HEK293T (cell line): ENCODE data around the gene MORN1.

Source experiments
- CTCF ChIA-PET: fragments of 350-600 bp; formaldehyde crosslinking; extraction: SDS; loops from one replicate; lab custom pipeline; 2021; ENCODE audit warnings: antibody characterized with exemption, inconsistent platforms; lab: Yijun Ruan, JAX
- POLR2A ChIA-PET: fragments of 350-600 bp; formaldehyde crosslinking; extraction: SDS; loops from one replicate; lab custom pipeline; 2020; ENCODE audit warnings: antibody characterized with exemption, inconsistent platforms; lab: Yijun Ruan, JAX
- DNase-seq: peaks from one replicate; pipeline ENCODE4 v3.0.0; 2012; ENCODE audit warnings: mixed read lengths; ENCODE audit errors: extremely low spot score
- ARNT ChIP-seq: fragments of 450-650 bp; IDR thresholded peaks from 2 replicates; pipeline ENCODE4 v1.6.1; 2017; ENCODE audit warnings: mild to moderate bottlenecking
- BHLHE40 ChIP-seq: fragments of 450-650 bp; IDR thresholded peaks from 2 replicates; pipeline ENCODE4 v1.6.1; 2016; ENCODE audit warnings: mild to moderate bottlenecking, moderate library complexity, borderline replicate concordance
- CTBP1 ChIP-seq: fragments of 450-650 bp; IDR thresholded peaks from 2 replicates; pipeline ENCODE4 v1.6.1; 2016; ENCODE audit warnings: borderline replicate concordance
- ELF4 ChIP-seq: fragments of 450-650 bp; IDR thresholded peaks from 2 replicates; pipeline ENCODE4 v1.6.1; 2017; ENCODE audit warnings: antibody characterized with exemption
- FOXA1 ChIP-seq: fragments of 450-650 bp; IDR thresholded peaks from 2 replicates; pipeline ENCODE4 v1.6.1; 2016; ENCODE audit warnings: mild to moderate bottlenecking
- FOXK2 ChIP-seq: fragments of 450-650 bp; IDR thresholded peaks from 2 replicates; pipeline ENCODE4 v1.6.1; 2016; ENCODE audit warnings: mild to moderate bottlenecking
- FOXM1 ChIP-seq: fragments of 450-650 bp; IDR thresholded peaks from 2 replicates; pipeline ENCODE4 v1.6.1; 2017; ENCODE audit warnings: mild to moderate bottlenecking, borderline replicate concordance
- HDGF ChIP-seq: fragments of 450-650 bp; IDR thresholded peaks from 2 replicates; pipeline ENCODE4 v1.6.1; 2017; ENCODE audit warnings: antibody characterized with exemption, borderline replicate concordance
- L3MBTL2 ChIP-seq: fragments of 450-650 bp; conservative IDR thresholded peaks from 2 replicates; pipeline ENCODE4 v1.6.1; 2016; ENCODE audit warnings: mild to moderate bottlenecking
- LEF1 ChIP-seq: fragments of 450-650 bp; IDR thresholded peaks from 2 replicates; pipeline ENCODE4 v1.6.1; 2017; ENCODE audit warnings: mild to moderate bottlenecking, borderline replicate concordance
- NFRKB ChIP-seq: fragments of 450-650 bp; IDR thresholded peaks from 2 replicates; pipeline ENCODE4 v1.6.1; 2016; ENCODE audit warnings: mild to moderate bottlenecking, moderate library complexity
- SP1 ChIP-seq: fragments of 450-650 bp; IDR thresholded peaks from 2 replicates; pipeline ENCODE4 v1.6.1; 2017
- SUZ12 ChIP-seq: fragments of 450-650 bp; IDR thresholded peaks from 2 replicates; pipeline ENCODE4 v1.6.1; 2016; ENCODE audit warnings: mild to moderate bottlenecking
- TARDBP ChIP-seq: fragments of 450-650 bp; IDR thresholded peaks from 2 replicates; pipeline ENCODE4 v1.6.1; 2016
- ZNF384 ChIP-seq: fragments of 450-650 bp; IDR thresholded peaks from 2 replicates; pipeline ENCODE4 v1.6.1; 2016
- TF ChIP-seq, protein P1 (sequence below): fragments of 450-650 bp; IDR thresholded peaks from 2 replicates; pipeline ENCODE4 v1.6.1; 2016

Gene MORN1

DNA sequence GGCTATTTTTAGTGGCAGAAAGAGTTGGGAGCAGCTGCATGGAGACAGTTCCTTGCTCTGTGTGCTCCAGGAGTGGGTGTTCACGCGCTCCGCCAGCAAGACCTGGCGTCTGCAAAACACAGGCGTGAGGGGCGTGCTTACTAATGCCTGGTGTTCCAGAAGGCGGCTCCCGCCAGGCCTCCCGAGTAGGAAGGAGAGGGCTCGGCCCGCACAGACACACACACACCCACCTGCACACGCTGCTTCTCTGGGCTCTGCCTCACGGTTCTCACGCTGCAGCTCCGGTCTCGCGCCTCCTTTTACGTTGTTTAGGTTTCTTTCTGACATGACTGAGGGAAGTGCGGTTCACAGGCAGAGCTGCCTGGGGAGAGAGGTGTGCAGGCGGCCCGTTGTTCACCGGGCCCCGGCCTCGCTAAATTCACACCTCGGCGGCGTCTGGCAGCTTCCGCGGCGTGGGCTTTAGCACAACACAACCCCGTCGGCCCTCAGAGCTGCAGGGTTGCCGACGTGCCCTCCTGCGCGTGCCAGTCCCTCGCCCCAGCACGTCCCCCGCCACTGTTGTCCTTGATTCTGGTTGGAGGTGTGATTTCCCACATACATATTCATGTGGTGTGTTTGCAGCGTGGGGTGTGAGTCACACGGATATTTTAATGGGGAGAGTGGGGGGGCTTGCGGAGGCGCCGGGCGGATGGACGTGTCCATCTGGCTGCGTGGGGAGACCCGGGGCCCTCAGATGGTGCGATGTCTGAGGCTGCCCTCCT lies 86.3 kb downstream of the MORN1 start:
- CTCF ChIA-PET: no interaction called here
- DNase-seq: no peak
- POLR2A ChIA-PET: no interaction called here
- no peak for TF ChIP-seq ARNT
- TF ChIP-seq NFRKB: no peak
- TF ChIP-seq SUZ12: no peak
- no peak for TF ChIP-seq L3MBTL2
- no peak for TF ChIP-seq BHLHE40
- no peak for TF ChIP-seq CTBP1
- TF ChIP-seq ZNF384: no peak
- no peak for TF ChIP-seq SP1
- TF ChIP-seq FOXK2: no peak
- TF ChIP-seq FOXM1: no peak
- no peak for TF ChIP-seq HDGF
- TF ChIP-seq LEF1: no peak
- no peak for TF ChIP-seq TARDBP

DNA sequence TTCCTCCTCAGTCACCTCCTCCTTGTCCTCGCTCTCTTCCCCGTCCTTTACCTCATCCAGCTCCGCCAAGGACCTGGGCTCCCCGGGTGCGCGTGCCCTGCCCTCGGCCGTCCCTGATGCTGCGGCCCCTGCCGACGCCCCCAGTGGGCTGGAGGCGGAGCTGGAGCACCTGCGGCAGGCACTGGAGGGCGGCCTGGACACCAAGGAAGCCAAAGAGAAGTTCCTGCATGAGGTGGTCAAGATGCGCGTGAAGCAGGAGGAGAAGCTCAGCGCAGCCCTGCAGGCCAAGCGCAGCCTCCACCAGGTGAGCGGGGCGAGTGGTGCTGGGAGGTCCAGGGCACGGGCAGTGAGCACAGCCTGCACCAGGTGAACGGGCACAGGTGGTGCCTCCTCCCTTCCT lies 87.1 kb downstream of the MORN1 start:
- CTCF ChIA-PET: no interaction called here
- TF ChIP-seq, protein P1, sequence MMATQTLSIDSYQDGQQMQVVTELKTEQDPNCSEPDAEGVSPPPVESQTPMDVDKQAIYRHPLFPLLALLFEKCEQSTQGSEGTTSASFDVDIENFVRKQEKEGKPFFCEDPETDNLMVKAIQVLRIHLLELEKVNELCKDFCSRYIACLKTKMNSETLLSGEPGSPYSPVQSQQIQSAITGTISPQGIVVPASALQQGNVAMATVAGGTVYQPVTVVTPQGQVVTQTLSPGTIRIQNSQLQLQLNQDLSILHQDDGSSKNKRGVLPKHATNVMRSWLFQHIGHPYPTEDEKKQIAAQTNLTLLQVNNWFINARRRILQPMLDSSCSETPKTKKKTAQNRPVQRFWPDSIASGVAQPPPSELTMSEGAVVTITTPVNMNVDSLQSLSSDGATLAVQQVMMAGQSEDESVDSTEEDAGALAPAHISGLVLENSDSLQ: no peak
- TF ChIP-seq ZNF384 (no peak), TARDBP (no peak), SUZ12 (no peak), SP1 (no peak), FOXK2 (no peak), BHLHE40 (no peak), ELF4 (no peak), L3MBTL2 (no peak)
- no peak for DNase-seq
- POLR2A ChIA-PET: no interaction called here

DNA sequence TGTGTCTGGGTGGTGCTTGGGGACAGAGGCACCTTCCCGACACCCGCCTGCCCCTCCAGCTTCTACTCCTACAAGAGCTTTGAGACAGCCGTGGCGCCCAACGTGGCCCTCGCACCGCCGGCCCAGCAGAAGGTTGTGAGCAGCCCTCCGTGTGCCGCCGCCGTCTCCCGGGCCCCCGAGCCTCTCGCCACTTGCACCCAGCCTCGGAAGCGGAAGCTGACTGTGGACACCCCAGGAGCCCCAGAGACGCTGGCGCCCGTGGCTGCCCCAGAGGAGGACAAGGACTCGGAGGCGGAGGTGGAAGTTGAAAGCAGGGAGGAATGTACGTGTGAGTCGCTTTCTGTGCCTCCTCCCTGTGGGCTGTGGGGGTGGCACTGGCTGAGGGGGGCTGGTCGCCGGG lies 87.6 kb downstream of the MORN1 start:
- TF ChIP-seq LEF1 (no peak), ARNT (no peak), FOXM1 (no peak), L3MBTL2 (no peak), FOXA1 (no peak), CTBP1 (no peak), FOXK2 (no peak), ZNF384 (no peak), BHLHE40 (no peak)
- TF ChIP-seq, protein P1: no peak
- no peak for DNase-seq
- CTCF ChIA-PET: no interaction called here
- POLR2A ChIA-PET: interaction anchor here (0.9 kb wide), 1 partner anchor 72 kb away, joined by 3 read pairs; no protein-coding TSS in a partner anchor

DNA sequence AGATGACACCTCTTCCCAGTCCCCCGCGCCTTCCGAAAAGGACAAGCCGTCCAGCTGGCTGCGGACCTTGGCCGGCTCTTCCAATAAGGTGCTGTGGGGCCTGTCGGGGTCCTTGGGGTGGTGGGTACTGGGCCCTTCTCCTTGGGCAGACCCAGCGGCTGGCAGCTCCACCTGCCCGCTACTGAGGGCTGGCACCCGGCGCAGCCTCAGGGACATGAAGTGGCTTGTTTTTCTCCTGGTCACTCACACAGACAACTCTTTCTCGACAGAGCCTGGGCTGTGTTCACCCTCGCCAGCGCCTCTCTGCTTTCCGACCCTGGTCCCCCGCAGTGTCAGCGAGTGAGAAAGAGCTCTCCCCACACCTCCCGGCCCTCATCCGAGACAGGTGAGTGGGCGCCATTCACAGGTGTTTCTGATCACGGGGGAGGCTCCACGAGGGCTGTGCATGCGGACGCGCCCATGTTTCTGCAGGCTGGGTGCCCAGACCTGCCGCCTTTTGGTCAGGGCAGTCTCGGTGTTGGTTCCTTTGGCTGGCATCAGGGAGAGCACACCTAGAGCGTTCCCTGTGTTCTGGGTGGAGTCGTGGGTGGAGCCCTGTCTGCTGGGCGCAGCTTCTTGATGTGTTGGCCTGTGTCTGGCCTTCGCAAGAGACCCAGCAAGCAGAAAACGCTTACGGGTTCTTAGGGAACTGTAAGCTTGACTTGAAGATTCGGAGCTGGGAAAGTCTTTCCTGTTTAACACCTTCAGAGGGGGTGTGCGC lies 88.2 kb downstream of the MORN1 start:
- DNase-seq: no peak
- TF ChIP-seq CTBP1: no peak
- TF ChIP-seq L3MBTL2: no peak
- TF ChIP-seq BHLHE40: no peak
- no peak for TF ChIP-seq FOXA1
- no peak for TF ChIP-seq TARDBP
- TF ChIP-seq NFRKB: no peak
- TF ChIP-seq ELF4: no peak
- no peak for TF ChIP-seq SUZ12
- TF ChIP-seq LEF1: no peak
- ChIA-PET POLR2A (interaction anchor here (0.9 kb wide), 1 partner anchor 72 kb away, joined by 3 read pairs; no protein-coding TSS in a partner anchor), CTCF (no interaction called here)

DNA sequence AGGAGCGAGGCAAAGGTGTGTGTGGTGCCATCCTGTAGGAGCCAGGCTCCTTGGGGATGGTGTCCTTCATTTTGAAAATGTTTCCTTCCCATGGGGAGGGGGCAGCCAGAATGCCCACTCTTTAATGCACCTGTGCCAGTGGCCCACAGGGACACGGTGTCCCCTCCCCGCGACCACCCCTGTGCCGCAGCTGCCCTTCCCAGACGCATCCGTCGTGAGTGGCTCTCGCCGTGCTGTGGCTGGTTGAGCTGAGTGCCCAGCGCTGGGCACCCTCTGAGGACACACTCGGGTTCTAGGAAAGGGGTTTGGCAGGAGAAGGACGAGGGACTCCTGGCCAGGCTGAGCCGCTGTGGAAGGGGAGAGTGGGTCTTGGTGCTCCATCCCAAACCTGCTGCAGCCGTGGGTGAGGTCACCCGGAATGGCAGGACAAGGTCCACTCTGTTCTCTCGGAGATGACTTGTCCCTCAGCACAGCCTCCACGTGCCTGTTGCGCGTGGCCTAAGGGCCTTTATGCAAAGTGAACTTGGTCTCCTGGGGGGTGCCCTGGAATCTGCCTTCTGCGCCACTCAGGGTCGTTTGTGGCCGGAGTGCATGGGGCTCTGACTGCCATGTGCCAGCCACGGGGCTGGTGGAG lies 88.9 kb downstream of the MORN1 start:
- POLR2A ChIA-PET: no interaction called here
- no peak for DNase-seq
- CTCF ChIA-PET: no interaction called here
- TF ChIP-seq FOXK2: no peak
- TF ChIP-seq, protein P1: no peak
- TF ChIP-seq CTBP1: no peak
- TF ChIP-seq LEF1: no peak
- TF ChIP-seq FOXM1: no peak
- no peak for TF ChIP-seq SUZ12
- TF ChIP-seq HDGF: no peak
- no peak for TF ChIP-seq L3MBTL2
- no peak for TF ChIP-seq TARDBP
- TF ChIP-seq NFRKB: no peak
- TF ChIP-seq FOXA1: no peak
- TF ChIP-seq ZNF384: no peak
- TF ChIP-seq ARNT: no peak
- no peak for TF ChIP-seq BHLHE40
- no peak for TF ChIP-seq SP1
- TF ChIP-seq ELF4: no peak
